MM.1S (cell line): ENCODE data around the gene NOTUM.

ENCODE experiments used
- DNase-seq: peaks from one replicate; pipeline ENCODE4 v3.0.0-alpha.2; 2015
- H2AFZ ChIP-seq: fragments of 300-600 bp; sonication (generic); 2 replicates; pipeline ENCODE4 v1.6.0; 2016; ENCODE audit warnings: antibody characterized with exemption, low read length
- H3F3A ChIP-seq: fragments of 300-600 bp; sonication (generic); 2 replicates; pipeline ENCODE4 v1.6.1; 2016; ENCODE audit warnings: mild to moderate bottlenecking, antibody characterized with exemption, low read length, moderate library complexity, mixed read lengths; ENCODE audit not compliant: insufficient read depth
- H3K27ac ChIP-seq: fragments of 300-600 bp; sonication (generic); 2 replicates; pipeline ENCODE4 v1.5.1; 2016; ENCODE audit warnings: mild to moderate bottlenecking, low read length
- H3K27me3 ChIP-seq: fragments of 300-600 bp; sonication (generic); replicated peaks from 2 replicates; pipeline ENCODE4 v1.6.0; 2016; ENCODE audit warnings: low read length; ENCODE audit not compliant: insufficient read depth
- H3K36me3 ChIP-seq: fragments of 300-600 bp; sonication (generic); replicated peaks from 2 replicates; pipeline ENCODE4 v1.6.1; 2016; ENCODE audit warnings: mild to moderate bottlenecking, low read length, mixed read lengths; ENCODE audit not compliant: insufficient read depth
- H3K4me1 ChIP-seq: fragments of 300-600 bp; sonication (generic); 2 replicates; pipeline ENCODE4 v1.6.1; 2016; ENCODE audit warnings: low read length, mixed read lengths
- H3K4me2 ChIP-seq: fragments of 300-600 bp; sonication (generic); 2 replicates; pipeline ENCODE4 v1.6.0; 2016; ENCODE audit warnings: low read depth, low read length
- H3K4me3 ChIP-seq: fragments of 300-600 bp; sonication (generic); 2 replicates; pipeline ENCODE4 v1.5.1; 2016; ENCODE audit warnings: low read length, mixed read lengths
- H3K79me2 ChIP-seq: fragments of 300-600 bp; sonication (generic); 2 replicates; pipeline ENCODE4 v1.6.1; 2016; ENCODE audit warnings: mixed run types, low read length, mixed read lengths
- H3K9ac ChIP-seq: fragments of 300-600 bp; sonication (generic); 2 replicates; pipeline ENCODE4 v1.6.1; 2016; ENCODE audit warnings: low read length, mixed read lengths
- H3K9me2 ChIP-seq: fragments of 300-600 bp; sonication (generic); replicated peaks from 2 replicates; pipeline ENCODE4 v1.6.1; 2016; ENCODE audit warnings: mild to moderate bottlenecking, low read length, mixed read lengths; ENCODE audit not compliant: insufficient read depth
- H3K9me3 ChIP-seq: fragments of 300-600 bp; sonication (generic); replicated peaks from 2 replicates; pipeline ENCODE4 v1.6.1; 2016; ENCODE audit warnings: mild to moderate bottlenecking, low read length, mixed read lengths; ENCODE audit not compliant: insufficient read depth
- H4K20me1 ChIP-seq: fragments of 300-600 bp; sonication (generic); 2 replicates; pipeline ENCODE4 v1.6.1; 2016; ENCODE audit warnings: mild to moderate bottlenecking, low read length, moderate library complexity, mixed read lengths; ENCODE audit not compliant: insufficient read depth
- CTCF ChIP-seq: fragments of 300-600 bp; sonication (generic); IDR thresholded peaks from 2 replicates; pipeline ENCODE4 v1.5.1; 2016; ENCODE audit warnings: antibody characterized with exemption, low read length, mixed read lengths
- EZH2 ChIP-seq: fragments of 300-600 bp; sonication (generic); optimal IDR thresholded peaks from 2 replicates; pipeline ENCODE3; 2017; ENCODE audit warnings: low read depth, mild to moderate bottlenecking, antibody characterized with exemption, low read length, mixed read lengths
- EZH2phosphoT487 ChIP-seq: fragments of 300-600 bp; sonication (generic); IDR thresholded peaks from 2 replicates; pipeline ENCODE4 v1.6.1; 2018; ENCODE audit warnings: antibody characterized with exemption, low read length

NOTUM gene

GRCh38 chr17:82008258-82008940 lies 47.4 kb upstream of the NOTUM start:
- no peak for TF ChIP-seq CTCF
- no peak for TF ChIP-seq EZH2
- TF ChIP-seq EZH2phosphoT487, result no peak
- Histone ChIP-seq H3K9me3 (no peaks in the 10 kb centered on the region), H3K4me2 (no peak overlapping the region), H3K4me1 (no peaks in the 10 kb centered on the region), H3K9ac (no peak overlapping the region), H3K79me2 (no peaks in the 10 kb centered on the region), H3K27me3 (no peaks in the 10 kb centered on the region), H3K9me2 (no peaks in the 10 kb centered on the region), H4K20me1 (no peaks in the 10 kb centered on the region), H3K4me3 (no peak overlapping the region), H3K27ac (no peak overlapping the region), H3K36me3 (no peaks in the 10 kb centered on the region), H2AFZ (no peak overlapping the region), H3F3A (no peaks in the 10 kb centered on the region)
- DNase-seq, result no peak

- Histone ChIP-seq H2AFZ (no peak overlapping the region), H3K9me3 (no peaks in the 10 kb centered on the region), H3K9me2 (no peaks in the 10 kb centered on the region), H3K4me3 (no peak overlapping the region), H3K4me2 (no peak overlapping the region), H3K4me1 (no peaks in the 10 kb centered on the region), H3K9ac (no peak overlapping the region), H3F3A (no peaks in the 10 kb centered on the region), H3K36me3 (no peaks in the 10 kb centered on the region), H3K79me2 (no peaks in the 10 kb centered on the region), H3K27ac (no peak overlapping the region), H4K20me1 (no peaks in the 10 kb centered on the region), H3K27me3 (no peaks in the 10 kb centered on the region)
- TF ChIP-seq EZH2 (no peak), CTCF (no peak), EZH2phosphoT487 (no peak)
- no peak for DNase-seq
These were observed 46.7 kb upstream of the NOTUM start for GRCh38 chr17:82007495-82008257.

- no peak overlapping the region for H3K4me2 ChIP-seq
- H3K27ac ChIP-seq, result no peak overlapping the region
- no peak overlapping the region for H3K4me3 ChIP-seq
- H3K9me3 ChIP-seq, result no peaks in the 10 kb centered on the region
- H3K79me2 ChIP-seq, result no peaks in the 10 kb centered on the region
- TF ChIP-seq EZH2phosphoT487 (no peak), EZH2 (no peak), CTCF (no peak)
- no peaks in the 10 kb centered on the region for H4K20me1 ChIP-seq
- no peak overlapping the region for H2AFZ ChIP-seq
- no peaks in the 10 kb centered on the region for H3F3A ChIP-seq
- no peaks in the 10 kb centered on the region for H3K36me3 ChIP-seq
- H3K4me1 ChIP-seq, result no peaks in the 10 kb centered on the region
- DNase-seq, result no peak
- no peak overlapping the region for H3K9ac ChIP-seq
- H3K9me2 ChIP-seq, result no peaks in the 10 kb centered on the region
- no peaks in the 10 kb centered on the region for H3K27me3 ChIP-seq
These were observed 46.2 kb upstream of the NOTUM start for GRCh38 chr17:82007228-82007494.
